Progenitor cell of endocrine pancreas (in vitro differentiated cells): Measurements from ENCODE around the gene PNPO. TPM values are rescaled to one million over a fixed set of nuclear protein-coding genes. Genes with fewer than 3 reads are reported as not detected.
"Not testable (repeated sequence)": the region's sequence is repeated elsewhere in the genome, so short reads cannot be mapped to it uniquely, and the experiment has no call there.

Experiments
- DNase-seq: peaks from one replicate; pipeline ENCODE4 v3.0.0; 2021; ENCODE audit warnings: low spot score; ENCODE audit not compliant: unreplicated experiment
- H3K27ac Mint-ChIP-seq: 2 replicates; pipeline ENCODE4 v1.8.0; 2021; ENCODE audit warnings: mild to moderate bottlenecking, moderate library complexity, mixed read lengths
- H3K27me3 Mint-ChIP-seq: 2 replicates; pipeline ENCODE4 v1.8.0; 2021; ENCODE audit warnings: mixed read lengths
- H3K36me3 Mint-ChIP-seq: 2 replicates; pipeline ENCODE4 v1.8.0; 2022; ENCODE audit warnings: mixed read lengths; ENCODE audit not compliant: insufficient read depth
- H3K4me1 Mint-ChIP-seq: 2 replicates; pipeline ENCODE4 v1.8.0; 2021; ENCODE audit warnings: low read depth, mixed read lengths
- H3K4me3 Mint-ChIP-seq: 2 replicates; pipeline ENCODE4 v1.8.0; 2021; ENCODE audit warnings: low read depth, mild to moderate bottlenecking, moderate library complexity, mixed read lengths
- H3K9me3 Mint-ChIP-seq: 2 replicates; pipeline ENCODE4 v1.8.0; 2021; ENCODE audit warnings: low read depth, mixed read lengths
- total RNA-seq: library from RNA; stranded (reverse); gene quantifications from 2 replicates; pipeline ENCODE4 v1.2.1, GENCODE V29; 2021
- TF ChIP-seq, protein P1 (sequence below): fragments of 200-600 bp; sonication (generic); IDR thresholded peaks from one replicate; pipeline ENCODE4 v1.5.0; 2021; ENCODE audit warnings: antibody characterized with exemption, mild to moderate bottlenecking; ENCODE audit not compliant: unreplicated experiment

Gene PNPO
- total RNA-seq, 1 donor from 2014 or later = 12.2 TPM

DNA sequence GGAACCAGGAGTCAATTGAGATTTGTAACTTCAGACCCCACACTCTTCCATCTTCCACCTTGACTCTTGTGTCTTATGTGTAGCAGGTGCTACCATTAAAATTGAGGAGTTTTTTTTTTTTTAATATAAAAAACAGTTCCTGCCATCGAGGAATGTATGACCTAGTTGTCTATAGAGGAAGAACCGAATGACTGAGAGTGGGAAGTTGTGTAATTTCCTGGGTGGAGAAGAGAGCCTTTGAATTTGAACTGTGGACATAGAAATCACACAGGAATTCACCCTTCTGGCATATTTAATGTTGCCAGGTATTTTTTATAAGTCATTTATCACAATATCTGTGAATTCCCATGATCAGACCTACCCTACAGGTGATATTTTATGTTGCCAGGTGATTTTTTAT, 23.4 kb upstream of the PNPO start:
- H3K4me3 Mint-ChIP-seq = no peak overlapping the region
- H3K36me3 Mint-ChIP-seq = peaks cover 15% of the 10 kb centered on the region
- H3K9me3 Mint-ChIP-seq = no peaks in the 10 kb centered on the region
- no peak for DNase-seq
- no peaks in the 10 kb centered on the region for H3K4me1 Mint-ChIP-seq
- no peak overlapping the region for H3K27ac Mint-ChIP-seq
- H3K27me3 Mint-ChIP-seq = no peaks in the 10 kb centered on the region
- TF ChIP-seq, protein P1, sequence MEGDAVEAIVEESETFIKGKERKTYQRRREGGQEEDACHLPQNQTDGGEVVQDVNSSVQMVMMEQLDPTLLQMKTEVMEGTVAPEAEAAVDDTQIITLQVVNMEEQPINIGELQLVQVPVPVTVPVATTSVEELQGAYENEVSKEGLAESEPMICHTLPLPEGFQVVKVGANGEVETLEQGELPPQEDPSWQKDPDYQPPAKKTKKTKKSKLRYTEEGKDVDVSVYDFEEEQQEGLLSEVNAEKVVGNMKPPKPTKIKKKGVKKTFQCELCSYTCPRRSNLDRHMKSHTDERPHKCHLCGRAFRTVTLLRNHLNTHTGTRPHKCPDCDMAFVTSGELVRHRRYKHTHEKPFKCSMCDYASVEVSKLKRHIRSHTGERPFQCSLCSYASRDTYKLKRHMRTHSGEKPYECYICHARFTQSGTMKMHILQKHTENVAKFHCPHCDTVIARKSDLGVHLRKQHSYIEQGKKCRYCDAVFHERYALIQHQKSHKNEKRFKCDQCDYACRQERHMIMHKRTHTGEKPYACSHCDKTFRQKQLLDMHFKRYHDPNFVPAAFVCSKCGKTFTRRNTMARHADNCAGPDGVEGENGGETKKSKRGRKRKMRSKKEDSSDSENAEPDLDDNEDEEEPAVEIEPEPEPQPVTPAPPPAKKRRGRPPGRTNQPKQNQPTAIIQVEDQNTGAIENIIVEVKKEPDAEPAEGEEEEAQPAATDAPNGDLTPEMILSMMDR = no peak

- no peak for DNase-seq
- Mint-ChIP-seq H3K4me3 (no peak overlapping the region), H3K9me3 (no peaks in the 10 kb centered on the region), H3K4me1 (no peaks in the 10 kb centered on the region), H3K36me3 (peaks cover 18% of the 10 kb centered on the region), H3K27me3 (no peaks in the 10 kb centered on the region), H3K27ac (no peak overlapping the region)
- TF ChIP-seq, protein P1 = no peak
These were observed 22.4 kb upstream of the PNPO start for GRCh38 chr17:47918991-47919390.

DNA sequence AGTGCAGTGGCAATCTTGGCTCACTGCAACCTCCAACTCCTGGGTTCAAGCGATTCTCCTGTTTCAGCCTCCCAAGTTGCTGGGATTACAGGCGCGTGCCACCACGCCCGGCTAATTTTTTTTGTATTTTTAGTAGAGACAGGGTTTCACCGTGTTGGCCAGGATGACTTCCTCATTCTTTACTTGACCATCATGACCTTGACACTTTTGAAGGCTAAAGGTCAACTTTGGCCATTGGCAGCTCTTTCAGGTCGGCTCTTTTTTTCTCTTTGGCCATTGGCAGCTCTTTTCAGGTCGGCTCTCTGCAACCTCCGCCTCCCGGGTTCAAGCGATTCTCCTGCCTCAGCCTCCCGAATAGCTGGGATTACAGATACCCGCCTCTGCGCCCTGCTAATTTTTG, 21.5 kb upstream of the PNPO start:
- H3K36me3 Mint-ChIP-seq = peaks cover 22% of the 10 kb centered on the region
- not testable (repeated sequence) for H3K27me3 Mint-ChIP-seq, H3K9me3 Mint-ChIP-seq, H3K27ac Mint-ChIP-seq, DNase-seq, H3K4me1 Mint-ChIP-seq, H3K4me3 Mint-ChIP-seq

DNA sequence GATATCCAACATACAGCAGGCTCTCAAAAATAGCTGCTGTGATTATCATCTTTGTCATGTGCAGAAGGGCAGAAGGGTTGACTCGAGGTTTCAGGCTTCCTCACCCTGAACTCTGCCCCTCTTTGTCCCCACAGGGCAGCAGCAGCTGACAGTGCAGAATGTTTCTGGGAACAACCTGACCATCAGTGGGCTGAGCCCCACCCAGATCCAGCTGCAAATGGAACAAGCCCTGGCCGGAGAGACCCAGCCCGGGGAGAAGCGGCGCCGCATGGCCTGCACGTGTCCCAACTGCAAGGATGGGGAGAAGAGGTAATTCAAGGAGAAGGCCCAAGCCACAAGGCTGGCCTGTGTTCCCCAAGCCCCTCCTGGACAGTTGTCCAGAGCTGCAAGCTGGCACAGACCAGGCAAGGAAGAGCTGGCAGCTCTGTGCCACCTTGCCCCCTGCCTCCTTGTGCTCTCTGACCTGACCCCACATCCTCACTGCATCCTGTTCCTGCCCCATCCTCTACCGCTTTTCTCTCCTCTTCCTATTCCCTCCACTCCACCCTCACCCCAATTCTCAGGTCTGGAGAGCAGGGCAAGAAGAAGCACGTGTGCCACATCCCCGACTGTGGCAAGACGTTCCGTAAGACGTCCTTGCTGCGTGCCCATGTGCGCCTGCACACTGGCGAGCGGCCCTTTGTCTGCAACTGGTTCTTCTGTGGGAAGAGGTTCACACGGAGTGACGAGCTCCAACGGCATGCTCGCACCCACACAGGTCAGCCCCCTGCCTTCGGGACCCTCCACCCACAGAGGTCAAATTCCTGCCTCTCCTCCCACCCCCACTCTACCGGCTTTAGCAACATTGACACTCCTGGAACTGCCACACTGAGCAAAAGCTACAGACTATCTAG, 16.3 kb upstream of the PNPO start:
- no peaks in the 10 kb centered on the region for H3K27me3 Mint-ChIP-seq
- DNase-seq = no peak
- TF ChIP-seq, protein P1 = no peak

DNA sequence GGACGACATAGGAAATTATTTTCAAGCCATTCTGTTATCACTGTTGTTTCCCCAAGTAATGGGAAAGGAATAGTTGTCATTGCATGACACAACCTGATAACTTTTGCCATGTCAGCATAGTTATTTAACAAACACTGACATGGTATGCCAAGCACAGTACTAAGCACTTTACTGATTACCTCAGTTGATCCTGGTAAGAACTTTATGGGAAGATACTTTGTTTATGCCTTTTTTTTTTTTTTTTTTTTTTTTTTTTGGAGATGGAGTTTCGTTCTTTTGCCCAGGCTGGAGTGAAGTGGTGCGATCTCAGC, 15.7 kb upstream of the PNPO start:
- Mint-ChIP-seq H3K4me1 (no peaks in the 10 kb centered on the region), H3K27ac (no peak overlapping the region), H3K27me3 (no peaks in the 10 kb centered on the region), H3K9me3 (no peaks in the 10 kb centered on the region), H3K4me3 (no peak overlapping the region), H3K36me3 (peaks cover 29% of the 10 kb centered on the region)
- TF ChIP-seq, protein P1 = no peak
- DNase-seq = no peak

More for the DNA sequence above, 16.3 kb upstream of the PNPO start:
- Mint-ChIP-seq H3K27ac (no peak overlapping the region), H3K36me3 (peaks cover 30% of the 10 kb centered on the region), H3K4me1 (no peaks in the 10 kb centered on the region), H3K9me3 (no peaks in the 10 kb centered on the region), H3K4me3 (no peak overlapping the region)

- Mint-ChIP-seq H3K27ac (no peak overlapping the region), H3K4me3 (no peak overlapping the region), H3K27me3 (no peaks in the 10 kb centered on the region), H3K9me3 (no peaks in the 10 kb centered on the region), H3K4me1 (peaks cover 2% of the 10 kb centered on the region), H3K36me3 (peaks cover 22% of the 10 kb centered on the region)
- TF ChIP-seq, protein P1 = no peak
- DNase-seq = no peak
These were observed 13.5 kb upstream of the PNPO start for GRCh38 chr17:47927821-47928400.
